Neural progenitor cell (in vitro differentiated cells): Measurements from ENCODE around the gene EDN1. TPM values are rescaled to one million over a fixed set of nuclear protein-coding genes. Genes with fewer than 3 reads are reported as not detected.
A peak's percentile ranks its signal among the peaks of the same experiment; 100 is the strongest.

ENCODE experiments used
- DNase-seq: peaks from one replicate; pipeline ENCODE4 v3.0.0-alpha.2; 2016; ENCODE audit warnings: low spot score
- H2AFZ ChIP-seq: fragments of 200-600 bp; sonication (generic); replicated peaks from 2 replicates; pipeline ENCODE4 v1.6.1; 2016; ENCODE audit warnings: antibody characterized with exemption
- H3F3A ChIP-seq: fragments of 200-600 bp; sonication (generic); 2 replicates; pipeline ENCODE4 v1.6.1; 2016; ENCODE audit warnings: antibody characterized with exemption, low read depth
- H3K27ac ChIP-seq: fragments of 200-600 bp; sonication (generic); 2 replicates; pipeline ENCODE4 v1.5.1; 2016; ENCODE audit warnings: mild to moderate bottlenecking
- H3K27me3 ChIP-seq: fragments of 200-600 bp; sonication (generic); 2 replicates; pipeline ENCODE4 v1.6.1; 2016; ENCODE audit warnings: mild to moderate bottlenecking, moderate library complexity
- H3K36me3 ChIP-seq: fragments of 200-600 bp; sonication (generic); 2 replicates; pipeline ENCODE4 v1.5.1; 2016
- H3K4me1 ChIP-seq: fragments of 200-600 bp; sonication (generic); 2 replicates; pipeline ENCODE4 v1.6.1; 2016; ENCODE audit warnings: mixed run types
- H3K4me2 ChIP-seq: fragments of 200-600 bp; sonication (generic); 2 replicates; pipeline ENCODE4 v1.6.1; 2016
- H3K4me3 ChIP-seq: fragments of 200-600 bp; sonication (generic); 2 replicates; pipeline ENCODE4 v1.5.1; 2016
- H3K79me2 ChIP-seq: fragments of 200-600 bp; sonication (generic); 2 replicates; pipeline ENCODE4 v1.6.1; 2016; ENCODE audit warnings: low read depth
- H3K9ac ChIP-seq: fragments of 200-600 bp; sonication (generic); 2 replicates; pipeline ENCODE4 v1.6.1; 2016
- H3K9me3 ChIP-seq: fragments of 200-600 bp; sonication (generic); 2 replicates; pipeline ENCODE4 v1.5.1; 2016; ENCODE audit warnings: low read depth
- H4K20me1 ChIP-seq: fragments of 200-600 bp; sonication (generic); 2 replicates; pipeline ENCODE4 v1.6.1; 2016; ENCODE audit warnings: low read depth
- H3K27ac Mint-ChIP-seq: 3 replicates; pipeline ENCODE4 v1.8.0; 2021; ENCODE audit warnings: mixed read lengths
- H3K27me3 Mint-ChIP-seq: 2 replicates; pipeline ENCODE4 v1.8.0; 2022; ENCODE audit warnings: low read depth, mild to moderate bottlenecking, inconsistent platforms, moderate library complexity, mixed read lengths; ENCODE audit not compliant: insufficient read depth
- H3K36me3 Mint-ChIP-seq: 3 replicates; pipeline ENCODE4 v1.8.0; 2021; ENCODE audit warnings: mixed read lengths
- H3K4me1 Mint-ChIP-seq: 3 replicates; pipeline ENCODE4 v1.8.0; 2021; ENCODE audit warnings: mixed read lengths
- H3K4me3 Mint-ChIP-seq: 3 replicates; pipeline ENCODE4 v1.8.0; 2021; ENCODE audit warnings: mild to moderate bottlenecking, moderate library complexity, mixed read lengths
- H3K9me3 Mint-ChIP-seq: 3 replicates; pipeline ENCODE4 v1.8.0; 2020; ENCODE audit warnings: mixed read lengths
- EZH2 ChIP-seq: fragments of 200-600 bp; sonication (generic); IDR thresholded peaks from 2 replicates; pipeline ENCODE4 v1.6.1; 2017; ENCODE audit warnings: antibody characterized with exemption, mild to moderate bottlenecking, moderate library complexity
- EZH2phosphoT487 ChIP-seq: fragments of 200-600 bp; sonication (generic); IDR thresholded peaks from 2 replicates; pipeline ENCODE4 v1.6.1; 2017; ENCODE audit warnings: antibody characterized with exemption
- total RNA-seq: library from RNA; depleted of rRNA; stranded (reverse); fragments of >200 nt; gene quantifications from 2 replicates; pipeline ENCODE4 v1.2.3, GENCODE V29; 2015; ENCODE audit warnings: low replicate concordance
- TF ChIP-seq, protein P1 (sequence below): fragments of 200-600 bp; sonication (generic); IDR thresholded peaks from 2 replicates; pipeline ENCODE4 v1.5.1; 2017; ENCODE audit warnings: antibody characterized with exemption, mild to moderate bottlenecking

The EDN1 gene
- total RNA-seq, 1 donor from 2014 or later = 2.9 TPM

DNA sequence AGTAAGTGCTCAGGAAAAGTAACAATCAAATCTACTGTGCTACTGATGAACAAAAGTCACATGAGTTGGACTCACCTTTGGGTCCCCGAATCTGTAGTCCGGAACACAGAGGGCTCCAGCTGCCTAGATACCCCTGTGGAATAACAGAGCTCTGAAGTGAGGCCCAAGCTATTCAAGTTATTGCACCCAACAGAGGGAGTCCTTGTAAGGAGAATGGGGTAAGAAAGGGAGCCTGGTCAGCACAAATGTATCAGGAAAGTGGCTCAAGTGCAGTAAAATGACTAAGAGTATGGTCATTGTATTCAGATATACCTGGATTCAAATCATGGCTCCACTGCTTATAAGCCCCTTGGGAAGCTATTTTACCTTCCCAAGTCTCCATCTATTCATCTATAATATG lies 20.9 kb downstream of the EDN1 start:
- Mint-ChIP-seq H3K27ac (no peak overlapping the region), H3K36me3 (no peaks in the 10 kb centered on the region), H3K4me3 (no peak overlapping the region), H3K9me3 (no peaks in the 10 kb centered on the region), H3K4me1 (no peaks in the 10 kb centered on the region), H3K27me3 (peaks cover 2% of the 10 kb centered on the region)
- Histone ChIP-seq H3K9me3 (no peaks in the 10 kb centered on the region), H3K36me3 (no peaks in the 10 kb centered on the region), H4K20me1 (no peaks in the 10 kb centered on the region), H3K9ac (no peak overlapping the region), H3F3A (no peaks in the 10 kb centered on the region), H2AFZ (peak overlapping the region; percentile 15), H3K79me2 (no peaks in the 10 kb centered on the region), H3K27ac (no peak overlapping the region), H3K4me3 (no peak overlapping the region), H3K27me3 (no peaks in the 10 kb centered on the region), H3K4me1 (no peaks in the 10 kb centered on the region), H3K4me2 (no peak overlapping the region)
- no peak for TF ChIP-seq EZH2phosphoT487
- TF ChIP-seq EZH2 = no peak
- TF ChIP-seq, protein P1, sequence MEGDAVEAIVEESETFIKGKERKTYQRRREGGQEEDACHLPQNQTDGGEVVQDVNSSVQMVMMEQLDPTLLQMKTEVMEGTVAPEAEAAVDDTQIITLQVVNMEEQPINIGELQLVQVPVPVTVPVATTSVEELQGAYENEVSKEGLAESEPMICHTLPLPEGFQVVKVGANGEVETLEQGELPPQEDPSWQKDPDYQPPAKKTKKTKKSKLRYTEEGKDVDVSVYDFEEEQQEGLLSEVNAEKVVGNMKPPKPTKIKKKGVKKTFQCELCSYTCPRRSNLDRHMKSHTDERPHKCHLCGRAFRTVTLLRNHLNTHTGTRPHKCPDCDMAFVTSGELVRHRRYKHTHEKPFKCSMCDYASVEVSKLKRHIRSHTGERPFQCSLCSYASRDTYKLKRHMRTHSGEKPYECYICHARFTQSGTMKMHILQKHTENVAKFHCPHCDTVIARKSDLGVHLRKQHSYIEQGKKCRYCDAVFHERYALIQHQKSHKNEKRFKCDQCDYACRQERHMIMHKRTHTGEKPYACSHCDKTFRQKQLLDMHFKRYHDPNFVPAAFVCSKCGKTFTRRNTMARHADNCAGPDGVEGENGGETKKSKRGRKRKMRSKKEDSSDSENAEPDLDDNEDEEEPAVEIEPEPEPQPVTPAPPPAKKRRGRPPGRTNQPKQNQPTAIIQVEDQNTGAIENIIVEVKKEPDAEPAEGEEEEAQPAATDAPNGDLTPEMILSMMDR = no peak
- no peak for DNase-seq

DNA sequence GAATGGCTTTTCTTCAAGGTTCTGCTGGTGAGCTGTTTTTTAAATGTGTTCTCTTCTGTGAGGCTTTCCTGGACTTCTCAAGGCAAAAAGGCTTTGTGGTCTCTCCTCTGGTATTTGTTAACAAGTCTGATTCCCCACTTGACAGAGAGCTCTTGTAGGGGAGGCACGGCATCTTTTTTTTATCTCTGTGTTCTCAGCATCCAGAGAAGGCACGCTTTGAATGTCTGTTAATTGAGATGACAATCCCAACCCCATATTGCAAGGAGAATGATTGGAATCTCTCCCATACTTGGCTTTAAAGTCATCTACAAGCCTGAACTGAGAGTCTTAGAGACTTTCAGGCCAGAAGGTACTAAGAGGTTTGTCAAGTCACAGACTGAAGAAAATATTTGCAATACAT lies 22.6 kb downstream of the EDN1 start:
- no peak overlapping the region for H2AFZ ChIP-seq
- H4K20me1 ChIP-seq = no peaks in the 10 kb centered on the region
- peaks cover 7% of the 10 kb centered on the region for H3K9me3 ChIP-seq
- H3K36me3 Mint-ChIP-seq = no peaks in the 10 kb centered on the region
- peaks cover 2% of the 10 kb centered on the region for H3K27me3 Mint-ChIP-seq
- no peak overlapping the region for H3K4me3 ChIP-seq
- no peaks in the 10 kb centered on the region for H3K4me1 ChIP-seq
- H3K9ac ChIP-seq = no peak overlapping the region
- TF ChIP-seq, protein P1 = no peak
- TF ChIP-seq EZH2 = no peak
- TF ChIP-seq EZH2phosphoT487 = no peak
- H3K79me2 ChIP-seq = no peaks in the 10 kb centered on the region
- no peaks in the 10 kb centered on the region for H3F3A ChIP-seq
- H3K9me3 Mint-ChIP-seq = no peaks in the 10 kb centered on the region
- no peak overlapping the region for H3K4me3 Mint-ChIP-seq
- H3K4me2 ChIP-seq = no peak overlapping the region
- no peak overlapping the region for H3K27ac Mint-ChIP-seq
- H3K4me1 Mint-ChIP-seq = no peaks in the 10 kb centered on the region
- no peak for DNase-seq
- no peaks in the 10 kb centered on the region for H3K27me3 ChIP-seq
- no peak overlapping the region for H3K27ac ChIP-seq
- H3K36me3 ChIP-seq = no peaks in the 10 kb centered on the region

GRCh38 chr6:12313306-12313991 lies 23.3 kb downstream of the EDN1 start:
- Histone ChIP-seq H2AFZ (no peak overlapping the region), H3K36me3 (no peaks in the 10 kb centered on the region), H3F3A (no peaks in the 10 kb centered on the region), H3K9ac (no peak overlapping the region), H3K4me1 (no peaks in the 10 kb centered on the region), H3K4me2 (no peak overlapping the region), H3K4me3 (no peak overlapping the region), H3K9me3 (peaks cover 12% of the 10 kb centered on the region), H3K27ac (no peak overlapping the region), H3K27me3 (no peaks in the 10 kb centered on the region), H4K20me1 (no peaks in the 10 kb centered on the region), H3K79me2 (no peaks in the 10 kb centered on the region)
- Mint-ChIP-seq H3K9me3 (peaks cover 3% of the 10 kb centered on the region), H3K27me3 (peaks cover 4% of the 10 kb centered on the region), H3K4me1 (no peaks in the 10 kb centered on the region), H3K27ac (no peak overlapping the region), H3K4me3 (no peak overlapping the region), H3K36me3 (no peaks in the 10 kb centered on the region)
- no peak for DNase-seq
- TF ChIP-seq EZH2phosphoT487 (no peak), EZH2 (no peak)
- TF ChIP-seq, protein P1 = no peak
